SK-N-SH treated with all-trans-retinoic acid at 6 μM for 48 hours (cell line): Measurements from ENCODE around the gene PPP1R7.
"Not testable (repeated sequence)": the region's sequence is repeated elsewhere in the genome, so short reads cannot be mapped to it uniquely, and the experiment has no call there.

ENCODE experiments used
- ATAC-seq: fragments of 200-7000 bp; cut with Tn5 transposase; 3 replicates; pipeline ENCODE4 v1.9.1; 2020; ENCODE audit warnings: mild to moderate bottlenecking, moderate library complexity
- ARNTL ChIP-seq: fragments of 450-650 bp; formaldehyde crosslinking; IDR thresholded peaks from 2 replicates; pipeline ENCODE4 v1.5.0; 2020; ENCODE audit warnings: low read depth, mild to moderate bottlenecking, moderate library complexity, borderline replicate concordance
- BACH2 ChIP-seq: fragments of 250-450 bp; sonication (Bioruptor Pico); IDR thresholded peaks from 2 replicates; pipeline ENCODE4 v1.9.0; 2021; ENCODE audit warnings: mild to moderate bottlenecking, borderline replicate concordance
- CREB5 ChIP-seq: fragments of 250-450 bp; sonication (Bioruptor Pico); IDR thresholded peaks from 2 replicates; pipeline ENCODE4 v1.5.1; 2020; ENCODE audit warnings: low read depth, mild to moderate bottlenecking, moderate library complexity
- CSDC2 ChIP-seq: fragments of 250-450 bp; sonication (Bioruptor Pico); IDR thresholded peaks from 2 replicates; pipeline ENCODE4 v1.5.0; 2020; ENCODE audit warnings: mild to moderate bottlenecking, moderate library complexity
- CSRNP3 ChIP-seq: fragments of 250-450 bp; sonication (Bioruptor Pico); IDR thresholded peaks from 2 replicates; pipeline ENCODE4 v1.5.1; 2021; ENCODE audit warnings: mild to moderate bottlenecking, moderate library complexity
- ESRRG ChIP-seq: fragments of 250-450 bp; sonication (Bioruptor Pico); IDR thresholded peaks from 2 replicates; pipeline ENCODE4 v1.6.1; 2021; ENCODE audit warnings: mild to moderate bottlenecking
- OSR1 ChIP-seq: fragments of 250-450 bp; sonication (Bioruptor Pico); IDR thresholded peaks from 2 replicates; pipeline ENCODE4 v1.8.0; 2022; ENCODE audit warnings: moderate library complexity, mild to moderate bottlenecking, inconsistent platforms
- PATZ1 ChIP-seq: fragments of 250-450 bp; sonication (Bioruptor Pico); IDR thresholded peaks from 2 replicates; pipeline ENCODE4 v1.8.0; 2020; ENCODE audit warnings: mild to moderate bottlenecking, moderate library complexity, borderline replicate concordance
- POU6F1 ChIP-seq: fragments of 250-450 bp; sonication (Bioruptor Pico); IDR thresholded peaks from 2 replicates; pipeline ENCODE4 v1.8.0; 2021; ENCODE audit warnings: low read depth, mild to moderate bottlenecking, moderate library complexity, borderline replicate concordance
- PPARA ChIP-seq: fragments of 250-450 bp; sonication (Bioruptor Pico); IDR thresholded peaks from 2 replicates; pipeline ENCODE4 v1.5.0; 2020; ENCODE audit warnings: mild to moderate bottlenecking, borderline replicate concordance
- RARB ChIP-seq: fragments of 250-450 bp; sonication (Bioruptor Pico); IDR thresholded peaks from 2 replicates; pipeline ENCODE4 v1.8.0; 2021; ENCODE audit warnings: mild to moderate bottlenecking, moderate library complexity
- SNAI2 ChIP-seq: fragments of 250-450 bp; sonication (Bioruptor Pico); IDR thresholded peaks from 2 replicates; pipeline ENCODE4 v1.5.0; 2020; ENCODE audit warnings: mild to moderate bottlenecking, moderate library complexity
- TCF4 ChIP-seq: fragments of 250-450 bp; sonication (Bioruptor Pico); IDR thresholded peaks from 2 replicates; pipeline ENCODE4 v1.8.0; 2021; ENCODE audit warnings: mild to moderate bottlenecking, moderate library complexity, borderline replicate concordance
- TOX ChIP-seq: fragments of 250-450 bp; sonication (Bioruptor Pico); IDR thresholded peaks from 2 replicates; pipeline ENCODE4 v1.8.0; 2021; ENCODE audit warnings: mild to moderate bottlenecking, moderate library complexity, borderline replicate concordance
- ZC3H10 ChIP-seq: fragments of 250-450 bp; sonication (Bioruptor Pico); IDR thresholded peaks from 2 replicates; pipeline ENCODE4 v1.5.1; 2021; ENCODE audit warnings: mild to moderate bottlenecking, moderate library complexity
- ZFP3 ChIP-seq: fragments of 250-450 bp; sonication (Bioruptor Pico); IDR thresholded peaks from 2 replicates; pipeline ENCODE4 v1.5.0; 2020; ENCODE audit warnings: mild to moderate bottlenecking, moderate library complexity
- ZFP30 ChIP-seq: fragments of 450-650 bp; formaldehyde crosslinking; IDR thresholded peaks from 2 replicates; pipeline ENCODE4 v1.5.0; 2022; ENCODE audit warnings: mild to moderate bottlenecking, moderate library complexity
- ZNF565 ChIP-seq: fragments of 450-650 bp; formaldehyde crosslinking; conservative IDR thresholded peaks from 2 replicates; pipeline ENCODE4 v1.5.0; 2020; ENCODE audit warnings: low read depth, mild to moderate bottlenecking, moderate library complexity
- ZNF70 ChIP-seq: fragments of 450-650 bp; formaldehyde crosslinking; IDR thresholded peaks from 2 replicates; pipeline ENCODE4 v1.5.0; 2020; ENCODE audit warnings: mild to moderate bottlenecking, moderate library complexity
- ZNF8 ChIP-seq: fragments of 450-650 bp; formaldehyde crosslinking; IDR thresholded peaks from 2 replicates; pipeline ENCODE4 v1.5.0; 2020; ENCODE audit warnings: mild to moderate bottlenecking, moderate library complexity

Gene PPP1R7

GRCh38 chr2:241194811-241195210 is 44.5 kb downstream of the PPP1R7 start:
- TF ChIP-seq TOX (no peak), TCF4 (CRISPR knock-in tag) (no peak), POU6F1 (CRISPR knock-in tag) (no peak), SNAI2 (CRISPR knock-in tag) (no peak), CSRNP3 (CRISPR knock-in tag) (no peak), ZNF565 (CRISPR knock-in tag) (no peak), ARNTL (CRISPR knock-in tag) (no peak), PPARA (no peak), BACH2 (no peak), ZFP30 (CRISPR knock-in tag) (no peak), PATZ1 (no peak), ESRRG (CRISPR knock-in tag) (no peak), ZNF70 (no peak), ZFP3 (no peak), ZC3H10 (CRISPR knock-in tag) (no peak), ZNF8 (CRISPR knock-in tag) (no peak), RARB (CRISPR knock-in tag) (no peak)

GRCh38 chr2:241195506-241196130 is 45.4 kb downstream of the PPP1R7 start:
- TF ChIP-seq ZNF8 (CRISPR knock-in tag) (no peak), ESRRG (CRISPR knock-in tag) (no peak), CREB5 (no peak), ARNTL (CRISPR knock-in tag) (no peak), PPARA (no peak), CSRNP3 (CRISPR knock-in tag) (no peak), ZFP30 (CRISPR knock-in tag) (no peak), TOX (no peak), OSR1 (CRISPR knock-in tag) (no peak), ZC3H10 (CRISPR knock-in tag) (no peak), POU6F1 (CRISPR knock-in tag) (no peak), BACH2 (no peak), ZNF565 (CRISPR knock-in tag) (no peak), TCF4 (CRISPR knock-in tag) (no peak), RARB (CRISPR knock-in tag) (no peak), PATZ1 (no peak), CSDC2 (CRISPR knock-in tag) (no peak)
- ATAC-seq = no peak

More at GRCh38 chr2:241194811-241195210, 44.5 kb downstream of the PPP1R7 start:
- no peak for ATAC-seq

GRCh38 chr2:241197246-241197645 is 47.0 kb downstream of the PPP1R7 start:
- not testable (repeated sequence) for ATAC-seq
